OCI-LY3 (cell line): ENCODE data around the gene RTP5.
"Not testable (repeated sequence)": the region's sequence is repeated elsewhere in the genome, so short reads cannot be mapped to it uniquely, and the experiment has no call there.

Experiments used
- H2AFZ ChIP-seq: fragments of 200-600, 300-600 bp; shearing (Covaris generic); 2 replicates; pipeline ENCODE4 v1.6.0; 2014; ENCODE audit warnings: antibody characterized with exemption, low read depth, low read length
- H3K27ac ChIP-seq: fragments of 200-600, 300-600 bp; sonication (generic); 2 replicates; pipeline ENCODE4 v1.5.1; 2014; ENCODE audit warnings: mild to moderate bottlenecking, low read length, moderate library complexity, mixed read lengths
- H3K27me3 ChIP-seq: fragments of 200-600, 300-600 bp; sonication (generic); 2 replicates; pipeline ENCODE4 v1.6.1; 2014; ENCODE audit warnings: low read depth, low read length, mixed read lengths
- H3K36me3 ChIP-seq: fragments of 200-600, 300-600 bp; sonication (generic); replicated peaks from 2 replicates; pipeline ENCODE3; 2014; ENCODE audit warnings: low read depth, low read length, mixed read lengths
- H3K4me1 ChIP-seq: fragments of 300-600, 200-600 bp; sonication (generic); 2 replicates; pipeline ENCODE4 v1.6.1; 2014; ENCODE audit warnings: low read length, mixed read lengths
- H3K4me2 ChIP-seq: fragments of 200-600, 300-600 bp; sonication (generic); 2 replicates; pipeline ENCODE4 v1.6.1; 2014; ENCODE audit warnings: low read length, mixed read lengths
- H3K4me3 ChIP-seq: fragments of 300-600, 200-600 bp; sonication (generic); 2 replicates; pipeline ENCODE4 v1.5.1; 2014; ENCODE audit warnings: antibody characterized with exemption, mild to moderate bottlenecking, low read length, moderate library complexity
- H3K79me2 ChIP-seq: fragments of 300-600, 200-600 bp; shearing (Covaris generic); 2 replicates; pipeline ENCODE4 v1.6.1; 2014; ENCODE audit warnings: mild to moderate bottlenecking, low read length, mixed read lengths
- H3K9ac ChIP-seq: fragments of 300-600, 200-600 bp; shearing (Covaris generic); 2 replicates; pipeline ENCODE4 v1.6.0; 2014; ENCODE audit warnings: mild to moderate bottlenecking, low read length, moderate library complexity
- H3K9me3 ChIP-seq: fragments of 200-600, 300-600 bp; shearing (Covaris generic); 2 replicates; pipeline ENCODE4 v1.6.1; 2014; ENCODE audit warnings: low read length, mixed read lengths; ENCODE audit not compliant: insufficient read depth
- H4K20me1 ChIP-seq: fragments of 200-600, 300-600 bp; sonication (generic); 2 replicates; pipeline ENCODE4 v1.6.1; 2016; ENCODE audit warnings: low read length, mixed read lengths; ENCODE audit not compliant: insufficient read depth
- EZH2phosphoT487 ChIP-seq: fragments of 200-600 bp; shearing (Covaris generic); IDR thresholded peaks from 2 replicates; pipeline ENCODE4 v1.6.1; 2018; ENCODE audit warnings: antibody characterized with exemption, mixed run types, low read depth
- TF ChIP-seq, protein P1 (sequence below): fragments of 200-600, 300-600 bp; sonication (generic); IDR thresholded peaks from 2 replicates; pipeline ENCODE4 v1.5.1; 2014; ENCODE audit warnings: antibody characterized with exemption, low read length, low read depth

The RTP5 gene

DNA sequence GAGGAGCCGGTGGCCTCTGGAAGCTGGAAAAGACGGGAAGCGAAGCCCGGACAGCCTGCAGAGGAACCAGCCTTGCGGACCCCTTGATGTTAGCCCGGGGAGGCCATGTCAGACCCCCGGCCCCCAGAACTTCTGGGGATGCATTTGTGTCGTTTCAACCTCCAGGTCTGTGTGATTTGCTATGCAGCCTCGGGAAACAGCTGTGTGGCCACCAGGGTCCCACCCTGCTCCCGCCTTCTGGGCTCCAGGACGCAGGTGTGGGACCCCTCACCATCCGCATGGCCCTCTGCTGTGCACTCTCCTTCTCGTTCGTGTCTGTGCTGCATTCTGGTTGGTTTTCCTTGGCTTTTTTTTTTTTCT lies 47.3 kb upstream of the RTP5 start:
- H3K9me3 ChIP-seq, result no peaks in the 10 kb centered on the region
- no peak overlapping the region for H3K9ac ChIP-seq
- H3K4me2 ChIP-seq, result no peak overlapping the region
- no peaks in the 10 kb centered on the region for H3K79me2 ChIP-seq
- H3K36me3 ChIP-seq, result no peaks in the 10 kb centered on the region
- no peak for TF ChIP-seq EZH2phosphoT487
- TF ChIP-seq, protein P1, sequence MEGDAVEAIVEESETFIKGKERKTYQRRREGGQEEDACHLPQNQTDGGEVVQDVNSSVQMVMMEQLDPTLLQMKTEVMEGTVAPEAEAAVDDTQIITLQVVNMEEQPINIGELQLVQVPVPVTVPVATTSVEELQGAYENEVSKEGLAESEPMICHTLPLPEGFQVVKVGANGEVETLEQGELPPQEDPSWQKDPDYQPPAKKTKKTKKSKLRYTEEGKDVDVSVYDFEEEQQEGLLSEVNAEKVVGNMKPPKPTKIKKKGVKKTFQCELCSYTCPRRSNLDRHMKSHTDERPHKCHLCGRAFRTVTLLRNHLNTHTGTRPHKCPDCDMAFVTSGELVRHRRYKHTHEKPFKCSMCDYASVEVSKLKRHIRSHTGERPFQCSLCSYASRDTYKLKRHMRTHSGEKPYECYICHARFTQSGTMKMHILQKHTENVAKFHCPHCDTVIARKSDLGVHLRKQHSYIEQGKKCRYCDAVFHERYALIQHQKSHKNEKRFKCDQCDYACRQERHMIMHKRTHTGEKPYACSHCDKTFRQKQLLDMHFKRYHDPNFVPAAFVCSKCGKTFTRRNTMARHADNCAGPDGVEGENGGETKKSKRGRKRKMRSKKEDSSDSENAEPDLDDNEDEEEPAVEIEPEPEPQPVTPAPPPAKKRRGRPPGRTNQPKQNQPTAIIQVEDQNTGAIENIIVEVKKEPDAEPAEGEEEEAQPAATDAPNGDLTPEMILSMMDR, result no peak
- no peaks in the 10 kb centered on the region for H3K4me1 ChIP-seq
- H3K27me3 ChIP-seq, result 0 out of 2 replicates have a peak, but pooled peaks cover 4% of the 10 kb centered on the region
- H3K4me3 ChIP-seq, result no peak overlapping the region
- H3K27ac ChIP-seq, result no peak overlapping the region
- H2AFZ ChIP-seq, result no peak overlapping the region
- H4K20me1 ChIP-seq, result no peaks in the 10 kb centered on the region

DNA sequence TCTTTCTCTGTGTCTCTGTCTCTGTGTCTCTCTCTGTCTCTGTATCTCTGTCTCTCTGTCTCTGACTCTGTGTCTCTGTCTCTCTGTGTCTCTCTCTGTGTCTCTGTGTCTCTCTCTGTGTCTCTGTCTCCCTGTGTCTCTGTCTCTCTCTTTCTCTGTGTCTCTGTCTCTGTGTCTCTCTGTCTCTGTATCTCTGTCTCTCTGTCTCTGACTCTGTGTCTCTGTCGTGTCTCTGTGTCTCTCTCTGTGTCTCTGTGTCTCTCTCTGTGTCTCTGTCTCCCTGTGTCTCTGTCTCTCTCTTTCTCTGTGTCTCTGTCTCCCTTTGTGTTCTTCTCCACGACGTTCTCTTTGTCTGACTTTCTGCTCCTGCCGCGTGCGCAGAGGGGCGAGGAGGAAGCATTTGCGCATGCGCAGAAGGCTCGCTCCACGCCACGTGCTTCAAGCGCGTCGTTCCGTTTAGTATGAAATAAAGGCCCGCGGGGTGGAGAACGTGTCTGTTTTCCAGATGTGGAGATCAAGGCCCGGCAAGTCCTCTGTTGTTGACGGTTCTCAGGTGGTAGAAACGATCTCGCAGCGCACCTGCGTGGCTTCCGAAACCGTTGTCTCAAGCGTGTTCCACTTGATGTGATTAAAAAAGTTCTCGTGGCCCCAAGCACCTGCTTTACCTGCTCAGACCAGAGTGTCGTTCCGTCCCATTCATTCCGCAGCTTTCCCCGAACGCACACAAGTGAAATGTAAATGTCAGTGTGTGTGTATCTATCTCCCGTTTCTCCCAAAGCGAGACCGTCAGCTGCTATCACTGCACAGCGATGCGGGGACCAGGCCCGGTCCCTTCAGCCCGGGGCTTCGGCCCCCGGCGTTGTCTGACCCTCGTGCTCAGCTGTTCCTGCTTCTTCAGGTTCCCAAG lies 45.7 kb upstream of the RTP5 start:
- not testable (repeated sequence) for H3K4me1 ChIP-seq, H3K4me3 ChIP-seq, H3K9ac ChIP-seq, H3K27ac ChIP-seq, H3K4me2 ChIP-seq, H3K9me3 ChIP-seq, H3K36me3 ChIP-seq, H2AFZ ChIP-seq, H3K79me2 ChIP-seq, H3K27me3 ChIP-seq, H4K20me1 ChIP-seq

DNA sequence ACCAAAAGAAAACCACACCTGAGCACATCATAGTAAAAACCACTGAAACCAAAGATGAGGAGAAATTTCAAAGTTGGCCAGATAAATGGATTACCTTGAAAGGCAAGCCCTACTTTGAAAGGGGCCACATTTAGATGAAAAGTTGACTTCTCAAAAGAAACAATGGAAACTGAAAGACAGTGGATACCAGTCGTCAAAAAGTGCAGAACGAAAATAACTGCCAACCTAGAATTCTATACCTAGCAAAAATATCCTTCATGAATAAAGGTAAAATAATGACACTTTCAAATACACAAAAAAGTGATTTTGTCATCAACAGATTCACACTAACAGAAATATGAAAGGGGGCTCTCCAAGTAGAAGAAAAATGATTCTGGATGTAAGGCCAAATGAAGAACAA lies 42.1 kb upstream of the RTP5 start:
- no peak overlapping the region for H3K9ac ChIP-seq

DNA sequence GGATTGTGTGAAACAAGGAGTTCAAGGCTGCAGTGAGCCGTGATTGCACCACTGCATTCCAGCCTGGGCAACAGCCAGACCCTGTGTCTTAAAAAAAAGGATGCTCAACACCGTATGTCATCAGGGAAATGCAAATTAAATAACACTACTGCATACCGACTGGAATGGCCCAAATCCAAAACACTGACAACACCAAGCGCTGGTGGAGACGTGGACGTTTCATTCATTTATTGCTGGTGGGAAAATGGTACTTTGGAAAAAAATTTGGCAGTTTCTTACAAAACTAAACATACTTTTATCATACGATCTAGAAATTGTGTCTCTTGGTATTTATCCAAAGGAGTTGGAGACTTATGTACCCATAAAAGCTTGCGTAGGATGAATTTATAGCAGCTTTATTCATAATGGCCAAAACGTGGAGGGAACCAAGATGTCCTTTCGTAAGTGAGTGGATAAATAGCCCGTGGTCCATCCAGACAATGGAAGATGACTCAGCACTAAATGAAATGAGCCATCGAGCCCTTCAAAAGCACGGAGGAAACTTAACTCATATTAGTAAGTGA lies 36.3 kb upstream of the RTP5 start:
- H3K36me3 ChIP-seq, result no peaks in the 10 kb centered on the region
- TF ChIP-seq EZH2phosphoT487, result no peak
- TF ChIP-seq, protein P1, result no peak
- no peak overlapping the region for H3K4me3 ChIP-seq
- H3K4me2 ChIP-seq, result no peak overlapping the region
- H4K20me1 ChIP-seq, result no peaks in the 10 kb centered on the region
- peaks cover 27% of the 10 kb centered on the region for H3K27me3 ChIP-seq
- H3K27ac ChIP-seq, result no peak overlapping the region
- H3K4me1 ChIP-seq, result no peaks in the 10 kb centered on the region
- no peak overlapping the region for H3K9ac ChIP-seq
- no peak overlapping the region for H2AFZ ChIP-seq
- H3K9me3 ChIP-seq, result no peaks in the 10 kb centered on the region
- H3K79me2 ChIP-seq, result no peaks in the 10 kb centered on the region

More for the DNA sequence above, 42.1 kb upstream of the RTP5 start:
- Histone ChIP-seq H3K4me2 (no peak overlapping the region), H3K27me3 (peaks cover 17% of the 10 kb centered on the region), H3K4me3 (no peak overlapping the region), H3K9me3 (no peaks in the 10 kb centered on the region), H2AFZ (no peak overlapping the region), H3K79me2 (no peaks in the 10 kb centered on the region), H3K27ac (no peak overlapping the region), H3K36me3 (no peaks in the 10 kb centered on the region), H3K4me1 (no peaks in the 10 kb centered on the region), H4K20me1 (no peaks in the 10 kb centered on the region)
- no peak for TF ChIP-seq EZH2phosphoT487
- TF ChIP-seq, protein P1, result no peak

DNA sequence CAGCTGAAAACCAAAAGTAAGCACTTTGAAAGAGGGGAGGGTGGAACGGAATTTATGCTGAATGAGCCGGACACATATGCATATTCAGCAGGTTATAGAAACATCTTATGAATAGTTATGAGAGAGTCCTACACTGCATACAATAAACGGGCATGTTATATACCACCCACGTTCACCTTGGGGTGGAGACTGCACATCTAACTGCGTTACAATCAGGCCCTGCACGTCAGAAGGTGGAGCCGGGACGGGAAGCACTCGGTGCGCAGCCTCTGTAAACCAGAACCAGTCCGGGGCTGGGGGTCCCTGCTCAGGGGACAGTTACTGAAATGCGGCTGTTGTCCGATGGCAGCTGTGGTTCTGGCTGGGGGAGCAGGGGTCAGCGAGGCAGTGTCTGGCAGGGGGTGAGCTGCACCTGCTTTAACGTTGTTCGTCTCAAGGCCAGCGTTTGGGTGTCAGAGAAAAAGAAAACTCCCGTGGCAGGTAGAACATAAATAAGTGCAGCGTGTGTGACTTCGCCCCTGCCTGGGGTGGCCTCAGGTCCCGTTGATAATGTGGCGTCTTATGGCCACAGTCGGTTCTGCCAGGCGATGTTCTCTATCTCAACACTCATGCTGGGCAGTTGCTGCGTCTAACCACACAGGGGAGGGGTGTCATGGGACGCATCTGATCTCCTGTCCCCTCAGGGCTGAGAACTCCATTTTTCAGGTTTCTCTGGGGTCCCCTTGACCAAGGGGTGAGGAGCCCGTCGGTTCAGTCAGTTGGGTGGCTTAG lies 35.6 kb upstream of the RTP5 start:
- not testable (repeated sequence) for H3K36me3 ChIP-seq, H2AFZ ChIP-seq, H3K27ac ChIP-seq, H3K79me2 ChIP-seq, H3K9me3 ChIP-seq, H3K4me3 ChIP-seq, H3K4me1 ChIP-seq, H4K20me1 ChIP-seq, H3K4me2 ChIP-seq, H3K9ac ChIP-seq
- peaks cover 33% of the 10 kb centered on the region for H3K27me3 ChIP-seq
